Activated B cell treated with CpG ODN at 0.5 μM for 24 hours (primary cell): Measurements from ENCODE around the gene PTPRD. TPM values are rescaled to one million over a fixed set of nuclear protein-coding genes. Genes with fewer than 3 reads are reported as not detected.

Experiments used
- ATAC-seq: fragments of 200-7000 bp; cut with Tn5 transposase; one replicate; pipeline ENCODE4 v1.10.0; 2021; ENCODE audit warnings: low read depth, mild to moderate bottlenecking, moderate library complexity
- CTCF ChIA-PET: fragments of 350-600 bp; sonication (Branson Sonifier 250); formaldehyde crosslinking; loops from one replicate; lab custom pipeline; 2021; ENCODE audit warnings: antibody characterized with exemption; lab: Charles Lee
- POLR2A ChIA-PET: fragments of 350-600 bp; sonication (Branson Sonifier 250); formaldehyde crosslinking; loops from one replicate; lab custom pipeline; 2021; ENCODE audit warnings: antibody characterized with exemption; lab: Charles Lee
- DNase-seq: peaks from one replicate; pipeline ENCODE4 v3.0.0; 2022
- H3K27ac Mint-ChIP-seq: one replicate; pipeline ENCODE4 v1.8.0; 2020; ENCODE audit warnings: mixed read lengths
- H3K27me3 Mint-ChIP-seq: one replicate; pipeline ENCODE4 v1.8.0; 2021; ENCODE audit warnings: mixed read lengths
- H3K36me3 Mint-ChIP-seq: one replicate; pipeline ENCODE4 v1.8.0; 2021; ENCODE audit warnings: low read depth, mixed read lengths
- H3K4me1 Mint-ChIP-seq: one replicate; pipeline ENCODE4 v1.8.0; 2021; ENCODE audit warnings: mixed read lengths
- H3K4me3 Mint-ChIP-seq: one replicate; pipeline ENCODE4 v1.8.0; 2020; ENCODE audit warnings: mild to moderate bottlenecking, mixed read lengths
- H3K9me3 Mint-ChIP-seq: one replicate; pipeline ENCODE4 v1.8.0; 2020; ENCODE audit warnings: mixed read lengths
- CTCF ChIP-seq: fragments of 200-600 bp; IDR thresholded peaks from one replicate; pipeline ENCODE4 v1.8.0; 2022; ENCODE audit warnings: antibody characterized with exemption, mild to moderate bottlenecking
- intact Hi-C: fragments of 100-400 bp; cut with micrococcal nuclease; formaldehyde crosslinking; loops from one replicate; pipeline ENCODE4 v1.15.1; 2024
- total RNA-seq: library from RNA; stranded (reverse); gene quantifications from 2 replicates; pipeline ENCODE4 v1.2.3, GENCODE V29; 2022

Gene PTPRD
- total RNA-seq, 1 donor from 2014 or later, result 0.04 TPM

- ChIA-PET CTCF (no interaction called here), POLR2A (no interaction called here)
- no peaks in the 10 kb centered on the region for H3K9me3 Mint-ChIP-seq
- DNase-seq, result no peak
- H3K4me3 Mint-ChIP-seq, result no peak overlapping the region
- no peak for ATAC-seq
- TF ChIP-seq CTCF, result no peak
- no peak overlapping the region for H3K27ac Mint-ChIP-seq
- intact Hi-C loops, result no loop called here
- H3K36me3 Mint-ChIP-seq, result no peaks in the 10 kb centered on the region
- H3K27me3 Mint-ChIP-seq, result no peaks in the 10 kb centered on the region
- no peaks in the 10 kb centered on the region for H3K4me1 Mint-ChIP-seq
These were observed 2091.7 kb downstream of the PTPRD start for GRCh38 chr9:8521112-8521511.

DNA sequence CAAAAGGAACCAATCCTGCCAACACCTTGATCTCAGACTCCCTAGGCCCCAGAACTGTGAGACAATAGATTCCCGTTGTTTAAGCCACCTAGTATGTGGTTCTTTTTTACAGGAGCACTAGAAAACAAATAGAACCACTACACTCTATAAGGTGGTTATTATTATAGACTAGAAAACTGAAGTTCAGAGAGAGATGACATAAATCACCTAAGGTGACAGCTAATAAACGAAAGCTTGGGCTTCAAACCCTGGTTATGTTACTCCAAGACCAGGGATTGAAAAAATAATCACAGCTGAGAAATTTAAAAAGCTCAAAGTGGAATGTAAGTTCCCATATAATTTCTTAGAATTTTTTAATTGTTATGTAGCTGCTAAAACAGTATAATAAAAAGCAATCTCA lies 2097.1 kb downstream of the PTPRD start:
- no peaks in the 10 kb centered on the region for H3K4me1 Mint-ChIP-seq
- ATAC-seq, result no peak
- H3K4me3 Mint-ChIP-seq, result no peak overlapping the region
- H3K36me3 Mint-ChIP-seq, result no peaks in the 10 kb centered on the region
- no peak for DNase-seq
- H3K27ac Mint-ChIP-seq, result no peak overlapping the region
- ChIA-PET CTCF (no interaction called here), POLR2A (interaction anchor here (0.6 kb wide), 1 partner anchor 1596 kb away, joined by 3 read pairs; no protein-coding TSS in a partner anchor)
- intact Hi-C loops, result no loop called here
- no peaks in the 10 kb centered on the region for H3K9me3 Mint-ChIP-seq
- TF ChIP-seq CTCF, result no peak
- H3K27me3 Mint-ChIP-seq, result no peaks in the 10 kb centered on the region

GRCh38 chr9:8514760-8515159 lies 2098.0 kb downstream of the PTPRD start:
- Mint-ChIP-seq H3K27ac (no peak overlapping the region), H3K27me3 (no peaks in the 10 kb centered on the region), H3K4me1 (no peaks in the 10 kb centered on the region)

DNA sequence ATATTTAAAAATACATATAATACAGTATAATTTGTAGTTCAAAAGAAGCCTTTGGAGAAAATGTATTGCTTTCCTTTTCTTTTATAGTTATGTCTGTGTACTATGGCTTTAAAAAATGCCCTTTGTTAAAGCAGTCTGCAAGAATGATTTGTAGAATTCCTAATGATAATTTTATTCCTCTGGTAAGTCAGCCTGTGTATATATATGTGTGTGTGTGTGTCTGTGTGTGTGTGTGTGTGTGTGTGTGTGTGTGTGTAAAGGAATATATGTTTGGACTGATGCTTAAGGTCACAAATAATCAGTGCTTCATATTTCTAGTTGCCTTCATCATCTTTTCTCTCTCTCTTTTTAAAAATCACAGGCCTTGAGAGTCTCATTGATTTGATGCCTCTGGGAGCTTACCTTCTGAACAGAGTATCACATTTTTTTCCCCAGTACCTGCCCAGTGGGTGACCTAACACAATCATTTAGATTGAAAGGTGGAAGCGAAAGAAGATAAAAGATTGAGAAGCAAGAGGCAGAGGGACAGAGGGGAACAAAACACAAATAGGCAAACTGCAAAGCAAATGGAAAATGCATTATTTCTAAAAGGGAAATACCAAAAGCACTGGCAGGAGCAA lies 2104.0 kb downstream of the PTPRD start:
- ATAC-seq (no peak), DNase-seq (no peak)
- CTCF ChIA-PET, result no interaction called here
- Mint-ChIP-seq H3K36me3 (no peaks in the 10 kb centered on the region), H3K27me3 (no peaks in the 10 kb centered on the region), H3K4me1 (no peaks in the 10 kb centered on the region), H3K27ac (no peak overlapping the region), H3K4me3 (no peak overlapping the region), H3K9me3 (no peaks in the 10 kb centered on the region)
- intact Hi-C loops, result no loop called here
- TF ChIP-seq CTCF, result no peak
- POLR2A ChIA-PET, result no interaction called here

More at GRCh38 chr9:8514760-8515159, 2098.0 kb downstream of the PTPRD start:
- TF ChIP-seq CTCF, result no peak
- DNase-seq (no peak), ATAC-seq (no peak)
- intact Hi-C loops, result no loop called here
- H3K36me3 Mint-ChIP-seq, result no peaks in the 10 kb centered on the region
- POLR2A ChIA-PET, result no interaction called here
- CTCF ChIA-PET, result no interaction called here
- H3K4me3 Mint-ChIP-seq, result no peak overlapping the region
- H3K9me3 Mint-ChIP-seq, result no peaks in the 10 kb centered on the region

- DNase-seq (no peak), ATAC-seq (no peak)
- Mint-ChIP-seq H3K9me3 (no peaks in the 10 kb centered on the region), H3K36me3 (no peaks in the 10 kb centered on the region), H3K27ac (no peak overlapping the region), H3K4me3 (no peak overlapping the region), H3K27me3 (peaks cover 2% of the 10 kb centered on the region), H3K4me1 (no peaks in the 10 kb centered on the region)
- ChIA-PET POLR2A (no interaction called here), CTCF (no interaction called here)
- TF ChIP-seq CTCF, result no peak
- intact Hi-C loops, result no loop called here
These were observed 2118.2 kb downstream of the PTPRD start for GRCh38 chr9:8494571-8494970.
